ENCODE data around the gene SLC38A5.

DNA sequence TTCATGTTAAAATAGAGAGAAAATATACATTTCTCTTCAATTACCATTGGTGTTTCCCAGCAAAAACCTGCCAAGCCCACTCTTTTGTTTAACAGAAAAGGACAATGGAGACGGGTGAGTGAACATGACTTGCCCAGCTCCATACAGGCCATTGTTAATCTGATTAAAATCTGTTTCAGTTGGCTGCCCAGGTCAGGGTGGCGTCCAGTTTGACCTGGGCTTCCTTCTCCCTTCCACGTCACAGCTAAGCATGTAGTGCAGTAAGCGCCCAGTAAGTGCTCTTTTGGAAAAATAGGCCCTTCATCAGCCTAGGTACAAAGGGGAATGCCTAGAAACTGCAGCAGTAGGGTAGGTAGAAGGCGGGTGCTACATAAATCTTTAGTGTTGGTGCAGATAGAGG is 37.2 kb upstream of the SLC38A5 start:
- TF ChIP-seq BHLHE40 (IDR thresholded peaks at IDR 0.05; ENCODE audit: borderline replicate concordance) (no peak), FOXA1 (IDR thresholded peaks at IDR 0.05) (no peak), TARDBP (IDR thresholded peaks at IDR 0.05) (no peak), FOXK2 (IDR thresholded peaks at IDR 0.05) (no peak), CTBP1 (IDR thresholded peaks at IDR 0.05; ENCODE audit: borderline replicate concordance) (no peak), ELF4 (IDR thresholded peaks at IDR 0.05) (no peak), LEF1 (IDR thresholded peaks at IDR 0.05; ENCODE audit: borderline replicate concordance) (no peak), SUZ12 (IDR thresholded peaks at IDR 0.05) (no peak), FOXM1 (IDR thresholded peaks at IDR 0.05; ENCODE audit: borderline replicate concordance) (no peak), SP1 (IDR thresholded peaks at IDR 0.05) (no peak)
- TF ChIP-seq, protein P1, sequence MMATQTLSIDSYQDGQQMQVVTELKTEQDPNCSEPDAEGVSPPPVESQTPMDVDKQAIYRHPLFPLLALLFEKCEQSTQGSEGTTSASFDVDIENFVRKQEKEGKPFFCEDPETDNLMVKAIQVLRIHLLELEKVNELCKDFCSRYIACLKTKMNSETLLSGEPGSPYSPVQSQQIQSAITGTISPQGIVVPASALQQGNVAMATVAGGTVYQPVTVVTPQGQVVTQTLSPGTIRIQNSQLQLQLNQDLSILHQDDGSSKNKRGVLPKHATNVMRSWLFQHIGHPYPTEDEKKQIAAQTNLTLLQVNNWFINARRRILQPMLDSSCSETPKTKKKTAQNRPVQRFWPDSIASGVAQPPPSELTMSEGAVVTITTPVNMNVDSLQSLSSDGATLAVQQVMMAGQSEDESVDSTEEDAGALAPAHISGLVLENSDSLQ (IDR thresholded peaks at IDR 0.05): no peak

Data from HEK293T (cell line).